ENCODE data around the gene SKIC2.

Gene SKIC2

DNA sequence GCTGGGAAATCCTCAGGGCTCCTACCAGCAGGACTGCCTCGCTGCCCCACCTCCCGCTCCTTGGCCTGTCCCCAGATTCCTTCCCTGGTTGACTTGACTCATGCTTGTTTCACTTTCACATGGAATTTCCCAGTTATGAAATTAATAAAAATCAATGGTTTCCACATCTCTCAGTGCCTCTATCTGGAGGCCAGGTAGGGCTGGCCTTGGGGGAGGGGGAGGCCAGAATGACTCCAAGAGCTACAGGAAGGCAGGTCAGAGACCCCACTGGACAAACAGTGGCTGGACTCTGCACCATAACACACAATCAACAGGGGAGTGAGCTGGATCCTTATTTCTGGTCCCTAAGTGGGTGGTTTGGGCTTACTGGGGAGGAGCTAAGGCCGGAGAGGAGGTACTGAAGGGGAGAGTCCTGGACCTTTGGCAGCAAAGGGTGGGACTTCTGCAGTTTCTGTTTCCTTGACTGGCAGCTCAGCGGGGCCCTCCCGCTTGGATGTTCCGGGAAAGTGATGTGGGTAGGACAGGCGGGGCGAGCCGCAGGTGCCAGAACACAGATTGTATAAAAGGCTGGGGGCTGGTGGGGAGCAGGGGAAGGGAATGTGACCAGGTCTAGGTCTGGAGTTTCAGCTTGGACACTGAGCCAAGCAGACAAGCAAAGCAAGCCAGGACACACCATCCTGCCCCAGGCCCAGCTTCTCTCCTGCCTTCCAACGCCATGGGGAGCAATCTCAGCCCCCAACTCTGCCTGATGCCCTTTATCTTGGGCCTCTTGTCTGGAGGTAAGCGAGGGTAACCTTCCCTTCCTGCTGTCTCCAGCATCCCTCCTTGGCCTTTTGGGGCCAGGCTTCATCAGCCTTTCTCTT, 13.2 kb upstream of the SKIC2 start, which contains the start of gene CFB:
CFB (plus strand) TSS at position 589 of the 863 bp plus-strand sequence; CDS start at position 716, 127 bp downstream.
- DNase-seq (ENCODE audit: low read depth in 2 of 2), result no peak

DNA sequence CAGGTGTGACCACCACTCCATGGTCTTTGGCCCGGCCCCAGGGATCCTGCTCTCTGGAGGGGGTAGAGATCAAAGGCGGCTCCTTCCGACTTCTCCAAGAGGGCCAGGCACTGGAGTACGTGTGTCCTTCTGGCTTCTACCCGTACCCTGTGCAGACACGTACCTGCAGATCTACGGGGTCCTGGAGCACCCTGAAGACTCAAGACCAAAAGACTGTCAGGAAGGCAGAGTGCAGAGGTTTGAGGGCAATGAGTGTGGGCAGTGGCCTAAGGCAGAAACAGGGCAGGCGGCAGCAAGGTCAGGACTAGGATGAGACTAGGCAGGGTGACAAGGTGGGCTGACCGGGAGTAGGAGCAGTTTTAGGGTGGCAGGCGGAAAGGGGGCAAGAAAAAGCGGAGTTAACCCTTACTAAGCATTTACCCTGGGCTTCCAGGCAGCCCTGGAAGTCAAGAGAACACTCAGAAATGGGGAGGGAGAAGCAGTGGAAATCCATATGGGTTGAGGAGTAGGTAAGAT, 12.5 kb upstream of the SKIC2 start:
- no peak for DNase-seq (ENCODE audit: low read depth in 2 of 2)

DNA sequence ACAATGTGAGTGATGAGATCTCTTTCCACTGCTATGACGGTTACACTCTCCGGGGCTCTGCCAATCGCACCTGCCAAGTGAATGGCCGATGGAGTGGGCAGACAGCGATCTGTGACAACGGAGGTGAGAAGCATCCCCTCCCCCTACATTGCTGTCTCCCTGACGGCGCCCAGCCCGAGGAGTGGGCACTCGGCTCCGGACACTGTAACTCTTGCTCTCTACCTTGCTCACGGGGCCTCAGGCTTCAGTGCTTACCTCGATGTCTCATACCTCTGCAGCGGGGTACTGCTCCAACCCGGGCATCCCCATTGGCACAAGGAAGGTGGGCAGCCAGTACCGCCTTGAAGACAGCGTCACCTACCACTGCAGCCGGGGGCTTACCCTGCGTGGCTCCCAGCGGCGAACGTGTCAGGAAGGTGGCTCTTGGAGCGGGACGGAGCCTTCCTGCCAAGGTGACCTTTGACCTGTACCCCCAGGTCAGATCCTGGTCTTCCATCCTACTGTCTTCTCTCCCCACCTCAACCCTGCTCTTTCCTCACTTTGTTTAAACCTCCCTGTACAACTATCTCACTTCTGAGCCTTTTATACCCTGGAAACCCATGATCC, 11.8 kb upstream of the SKIC2 start:
- no peak for DNase-seq (ENCODE audit: low read depth in 2 of 2)

DNA sequence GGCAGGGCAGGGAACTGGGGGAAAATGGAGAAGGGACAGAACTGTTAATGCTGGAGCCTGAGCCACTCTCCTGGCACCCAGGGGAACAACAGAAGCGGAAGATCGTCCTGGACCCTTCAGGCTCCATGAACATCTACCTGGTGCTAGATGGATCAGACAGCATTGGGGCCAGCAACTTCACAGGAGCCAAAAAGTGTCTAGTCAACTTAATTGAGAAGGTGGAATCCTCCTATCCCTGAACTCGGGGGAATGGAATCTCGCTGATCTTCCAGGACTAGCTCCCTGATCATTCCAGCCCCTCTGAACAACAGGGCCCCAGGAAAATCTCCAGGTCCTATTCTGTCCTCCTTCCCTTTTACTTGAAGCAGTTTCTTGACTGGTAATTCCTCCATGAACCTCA, 11.1 kb upstream of the SKIC2 start:
- no peak for DNase-seq (ENCODE audit: low read depth in 2 of 2)

DNA sequence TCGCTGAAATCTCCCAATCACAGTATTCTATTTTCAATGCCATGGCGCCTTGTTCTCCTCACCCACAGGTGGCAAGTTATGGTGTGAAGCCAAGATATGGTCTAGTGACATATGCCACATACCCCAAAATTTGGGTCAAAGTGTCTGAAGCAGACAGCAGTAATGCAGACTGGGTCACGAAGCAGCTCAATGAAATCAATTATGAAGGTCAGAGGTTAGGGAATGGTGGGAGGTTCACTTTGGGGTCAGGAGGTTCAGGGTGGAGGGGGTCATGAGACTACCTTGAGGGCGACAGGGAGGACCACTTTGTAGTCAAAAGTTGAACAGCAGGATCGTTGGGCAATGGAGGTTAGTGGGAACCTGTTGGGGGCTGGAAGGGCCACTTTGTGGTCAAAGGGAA, 10.7 kb upstream of the SKIC2 start:
- no peak for DNase-seq (ENCODE audit: low read depth in 2 of 2)

DNA sequence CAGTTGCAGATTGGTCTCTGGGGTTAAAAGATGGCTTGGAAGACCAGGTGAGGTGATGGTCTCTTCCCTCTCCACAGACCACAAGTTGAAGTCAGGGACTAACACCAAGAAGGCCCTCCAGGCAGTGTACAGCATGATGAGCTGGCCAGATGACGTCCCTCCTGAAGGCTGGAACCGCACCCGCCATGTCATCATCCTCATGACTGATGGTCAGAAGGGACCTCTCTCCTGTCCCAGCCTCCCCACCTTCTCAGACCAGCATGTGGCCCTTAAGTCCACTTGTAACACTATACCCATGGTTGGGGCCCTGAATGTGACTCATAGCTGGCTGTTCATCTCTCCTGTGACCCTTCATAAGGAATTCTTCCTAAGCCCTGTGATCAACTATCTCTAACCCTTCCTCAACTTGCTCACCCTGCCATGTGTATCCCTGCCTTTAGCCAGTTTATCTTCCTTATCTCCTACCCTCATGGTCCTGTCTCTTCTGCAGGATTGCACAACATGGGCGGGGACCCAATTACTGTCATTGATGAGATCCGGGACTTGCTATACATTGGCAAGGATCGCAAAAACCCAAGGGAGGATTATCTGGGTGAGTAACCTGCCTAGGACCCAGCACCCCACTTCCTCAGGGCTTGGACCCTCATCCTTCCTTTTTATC, 10.1 kb upstream of the SKIC2 start:
- DNase-seq (ENCODE audit: low read depth in 2 of 2), result no peak

DNA sequence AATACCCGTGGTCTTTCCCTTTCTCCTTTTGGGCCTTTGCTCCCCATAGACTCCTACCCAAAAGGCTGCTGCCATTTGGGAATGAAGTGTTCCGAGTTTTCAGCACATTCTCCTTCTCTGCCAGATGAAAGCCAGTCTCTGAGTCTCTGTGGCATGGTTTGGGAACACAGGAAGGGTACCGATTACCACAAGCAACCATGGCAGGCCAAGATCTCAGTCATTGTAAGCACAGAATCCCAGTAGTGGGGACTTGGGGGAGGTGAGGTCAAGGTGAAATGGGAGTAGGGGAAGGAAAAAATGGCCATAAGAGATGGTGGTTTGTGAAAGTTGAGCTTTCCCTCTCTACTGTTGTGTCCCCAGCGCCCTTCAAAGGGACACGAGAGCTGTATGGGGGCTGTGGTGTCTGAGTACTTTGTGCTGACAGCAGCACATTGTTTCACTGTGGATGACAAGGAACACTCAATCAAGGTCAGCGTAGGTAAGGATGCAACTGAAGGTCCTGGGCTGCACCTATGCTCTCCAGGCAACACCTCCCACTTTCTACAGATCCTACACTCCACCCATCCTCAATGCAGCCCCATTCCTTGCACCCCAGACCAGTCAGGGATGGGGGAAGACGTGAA, 8.9 kb upstream of the SKIC2 start:
- DNase-seq (ENCODE audit: low read depth in 2 of 2), result no peak

DNA sequence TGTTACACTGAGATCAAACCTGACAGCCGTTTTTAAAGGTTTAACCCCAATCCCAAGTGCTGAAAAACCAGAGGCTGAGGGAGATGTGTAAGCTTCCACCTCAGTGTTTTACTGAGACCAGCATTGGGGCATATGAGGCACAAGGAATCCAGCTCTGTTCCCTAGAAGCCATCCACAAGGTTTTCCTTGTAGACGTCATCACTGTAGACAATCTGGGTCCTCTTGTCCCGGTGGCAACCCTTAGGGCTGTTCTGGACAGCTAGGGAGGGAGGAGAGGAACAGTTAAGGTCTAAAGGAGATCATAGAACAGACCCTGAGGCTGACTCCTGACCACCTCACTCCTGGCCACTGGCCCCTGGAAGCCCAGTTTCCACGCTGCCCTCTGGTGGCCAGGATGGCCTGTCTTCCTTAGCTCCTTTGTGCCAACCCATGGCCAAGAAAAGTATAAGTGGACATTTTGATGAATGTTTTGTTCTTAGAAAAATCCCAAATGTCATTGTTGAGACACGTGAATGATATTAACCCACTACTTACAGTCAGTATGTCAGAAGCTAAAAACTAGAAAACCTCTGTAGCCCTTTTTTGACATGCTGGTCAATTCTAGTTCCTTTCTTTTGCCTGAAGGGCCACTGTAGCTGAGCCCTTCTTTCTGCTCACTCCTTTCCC, 6.7 kb upstream of the SKIC2 start:
- DNase-seq (ENCODE audit: low read depth in 2 of 2), result no peak

DNA sequence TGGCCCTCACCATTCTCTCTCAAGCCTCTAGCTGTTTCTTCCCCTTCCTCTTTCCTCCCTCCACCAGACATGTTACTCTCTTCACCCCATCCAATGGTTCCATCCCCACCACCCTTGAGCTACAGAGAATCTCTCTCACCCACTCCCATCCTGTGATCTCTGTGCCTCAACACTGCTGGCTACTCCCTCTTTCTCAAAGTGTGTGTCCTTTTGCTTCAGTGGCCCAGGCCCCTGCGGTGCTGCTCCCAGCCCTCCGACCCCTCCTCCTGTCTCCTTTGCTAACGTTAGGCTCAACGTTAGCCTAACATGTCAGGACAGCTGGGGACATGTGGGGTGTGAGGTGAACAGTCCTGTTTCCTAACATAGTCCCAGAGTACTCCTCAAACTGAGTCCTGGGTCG, 6.1 kb upstream of the SKIC2 start:
- no peak for DNase-seq (ENCODE audit: low read depth in 2 of 2)

DNA sequence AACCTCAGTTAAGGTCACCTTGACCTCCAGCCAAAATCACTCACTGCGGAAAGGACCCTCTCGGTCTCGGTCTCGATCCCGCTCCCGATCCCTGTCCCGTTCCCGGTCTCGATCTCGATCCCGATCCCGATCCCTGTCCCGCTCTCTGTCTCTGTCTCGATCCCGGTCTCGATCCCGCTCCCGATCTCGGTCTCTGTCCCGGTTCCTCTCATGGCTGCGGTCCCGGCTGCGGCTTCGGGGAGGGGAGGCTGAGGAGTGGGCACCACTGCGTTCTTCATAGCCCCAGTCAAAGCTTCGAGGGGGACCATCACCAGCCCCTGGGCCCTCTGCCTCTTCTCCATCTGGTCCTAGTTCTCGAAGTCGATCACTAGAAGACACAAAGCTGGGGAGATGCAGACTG, 4.5 kb upstream of the SKIC2 start:
- no peak for DNase-seq (ENCODE audit: low read depth in 2 of 2)

DNA sequence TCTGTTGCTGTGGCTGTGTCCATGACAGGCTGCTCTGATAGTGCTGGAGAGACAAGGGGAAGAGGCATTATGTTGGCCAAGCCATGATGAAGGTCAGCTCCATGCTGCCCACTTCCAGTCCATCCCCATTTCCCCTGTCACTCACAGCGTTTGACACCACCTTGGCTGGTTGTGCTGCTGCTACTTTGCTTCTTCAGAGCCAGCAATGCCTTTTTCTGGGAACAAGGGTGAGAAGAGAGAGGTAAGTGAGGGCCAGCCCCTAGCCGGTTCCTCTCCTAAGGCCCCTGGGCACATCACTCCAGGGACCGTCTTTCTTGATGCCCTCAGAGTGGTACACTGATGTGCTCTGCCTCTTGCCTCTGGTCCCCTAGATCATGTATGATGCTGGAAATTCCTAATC, 2.2 kb upstream of the SKIC2 start:
- DNase-seq (ENCODE audit: low read depth in 2 of 2), result no peak

DNA sequence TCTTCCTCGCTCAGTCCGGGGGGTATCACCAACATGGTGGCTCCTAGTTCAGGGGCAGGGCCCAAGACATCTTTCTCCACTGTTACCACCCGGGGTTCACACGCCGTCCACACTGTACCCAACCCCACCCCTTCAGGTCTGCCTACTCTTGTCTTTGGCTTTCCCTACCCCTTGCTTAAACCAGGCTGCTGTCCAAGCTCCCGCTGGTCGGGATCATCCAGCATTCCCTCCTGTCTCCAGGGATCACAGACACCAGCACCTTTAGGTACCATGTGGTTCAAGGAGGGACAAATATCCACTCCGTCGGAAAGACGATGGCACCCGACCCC, 599 bp upstream of the SKIC2 start:
- DNase-seq (ENCODE audit: low read depth in 2 of 2), result no peak

DNA sequence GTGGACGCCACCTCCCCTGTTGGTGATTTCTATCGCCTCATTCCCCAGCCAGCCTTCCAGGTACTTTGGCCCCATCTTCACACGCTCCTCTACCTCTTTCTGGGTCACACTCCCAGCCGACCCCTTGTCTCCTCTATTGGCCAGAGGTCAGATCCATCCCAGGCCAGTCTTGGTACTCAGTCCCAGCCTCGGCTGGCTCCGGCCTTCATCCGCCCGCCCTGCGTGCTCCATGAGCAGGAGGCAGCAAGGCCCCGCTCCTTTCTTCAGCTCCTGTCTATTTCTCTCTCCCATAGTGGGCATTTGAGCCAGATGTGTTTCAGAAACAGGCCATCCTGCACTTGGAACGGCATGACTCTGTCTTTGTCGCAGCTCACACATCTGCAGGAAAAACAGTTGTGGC, 2.6 kb downstream of the SKIC2 start:
- no peak for DNase-seq (ENCODE audit: low read depth in 2 of 2)

DNA sequence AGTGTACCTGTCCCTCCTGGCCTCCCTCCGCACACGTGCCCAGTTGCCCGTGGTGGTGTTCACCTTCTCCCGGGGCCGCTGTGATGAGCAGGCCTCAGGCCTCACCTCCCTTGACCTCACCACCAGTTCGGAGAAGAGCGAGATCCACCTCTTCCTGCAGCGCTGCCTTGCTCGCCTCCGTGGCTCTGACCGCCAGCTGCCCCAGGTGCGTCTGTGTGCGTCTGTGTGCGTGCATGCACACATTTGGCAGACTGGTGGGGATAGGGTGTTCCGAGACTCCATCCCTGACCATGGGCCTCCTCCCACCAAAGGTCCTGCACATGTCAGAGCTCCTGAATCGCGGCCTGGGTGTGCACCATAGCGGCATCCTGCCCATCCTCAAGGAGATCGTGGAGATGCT, 4.9 kb downstream of the SKIC2 start:
- DNase-seq (ENCODE audit: low read depth in 2 of 2), result no peak

DNA sequence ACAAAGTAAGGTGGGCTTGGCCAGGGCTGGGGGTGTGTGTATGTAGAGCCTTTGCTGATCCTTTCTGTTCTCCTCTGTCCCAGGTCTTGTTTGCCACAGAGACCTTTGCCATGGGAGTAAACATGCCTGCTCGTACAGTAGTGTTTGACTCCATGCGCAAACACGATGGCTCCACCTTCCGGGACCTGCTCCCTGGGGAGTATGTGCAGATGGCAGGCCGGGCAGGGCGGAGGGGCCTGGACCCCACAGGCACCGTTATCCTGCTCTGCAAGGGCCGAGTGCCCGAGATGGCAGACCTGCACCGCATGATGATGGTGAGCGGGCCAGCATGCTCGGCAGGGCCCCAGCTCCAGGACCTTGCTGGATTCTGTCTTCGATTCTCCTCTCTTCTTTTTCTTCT, 6.7 kb downstream of the SKIC2 start:
- no peak for DNase-seq (ENCODE audit: low read depth in 2 of 2)

DNA sequence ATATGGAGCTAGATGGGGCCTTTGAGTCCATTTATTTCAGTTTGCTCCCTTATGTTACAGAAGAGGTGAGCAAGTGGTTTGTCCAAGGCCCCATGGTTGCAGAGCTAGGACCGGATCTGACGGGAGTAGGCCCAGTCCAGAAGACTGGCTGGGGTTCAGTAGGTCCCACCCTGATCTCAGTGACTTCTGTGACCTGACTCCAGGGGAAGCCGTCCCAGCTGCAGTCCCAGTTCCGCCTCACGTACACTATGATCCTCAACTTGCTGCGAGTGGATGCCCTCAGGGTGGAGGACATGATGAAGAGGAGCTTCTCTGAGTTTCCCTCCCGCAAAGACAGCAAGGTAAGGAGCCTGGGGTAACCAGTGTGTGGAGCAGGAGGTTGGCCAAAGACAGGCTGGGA, 7.5 kb downstream of the SKIC2 start:
- no peak for DNase-seq (ENCODE audit: low read depth in 2 of 2)

DNA sequence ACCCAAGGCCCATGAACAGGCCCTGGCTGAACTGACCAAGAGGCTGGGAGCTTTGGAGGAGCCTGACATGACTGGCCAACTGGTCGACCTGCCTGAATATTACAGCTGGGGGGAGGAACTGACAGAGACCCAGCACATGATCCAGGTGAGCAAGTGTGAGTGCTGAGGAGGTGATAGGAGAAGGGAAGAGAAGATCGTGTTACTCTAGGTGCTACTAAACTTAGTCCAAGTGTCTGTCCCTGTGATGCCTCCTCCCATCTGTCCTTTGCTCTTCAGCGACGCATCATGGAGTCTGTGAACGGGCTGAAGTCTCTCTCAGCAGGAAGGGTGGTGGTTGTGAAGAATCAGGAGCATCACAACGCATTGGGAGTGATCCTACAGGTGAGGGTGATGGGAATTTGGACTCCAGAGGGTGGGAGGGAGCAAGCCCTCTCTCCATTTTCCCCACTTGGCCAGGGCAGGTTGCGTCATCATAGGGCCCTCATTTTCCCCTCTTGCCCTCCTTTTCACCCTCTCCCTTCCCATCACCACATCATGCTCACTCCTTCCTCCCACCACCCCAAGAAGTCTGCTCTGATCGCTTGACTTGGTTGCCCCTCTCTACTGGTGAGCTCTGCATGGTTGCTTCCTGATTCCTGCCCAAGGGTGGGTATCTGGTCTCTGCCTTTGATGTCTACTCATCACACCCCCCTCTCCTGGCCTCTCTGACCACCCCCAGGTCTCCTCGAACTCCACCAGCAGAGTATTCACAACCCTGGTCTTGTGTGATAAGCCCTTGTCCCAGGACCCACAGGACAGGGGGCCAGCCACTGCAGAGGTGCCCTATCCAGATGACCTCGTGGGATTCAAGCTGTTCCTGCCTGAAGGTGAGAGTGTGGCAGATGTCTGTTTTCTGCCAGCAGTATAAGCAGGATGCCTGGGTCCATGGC, 8.3 kb downstream of the SKIC2 start:
- no peak for DNase-seq (ENCODE audit: low read depth in 2 of 2)

DNA sequence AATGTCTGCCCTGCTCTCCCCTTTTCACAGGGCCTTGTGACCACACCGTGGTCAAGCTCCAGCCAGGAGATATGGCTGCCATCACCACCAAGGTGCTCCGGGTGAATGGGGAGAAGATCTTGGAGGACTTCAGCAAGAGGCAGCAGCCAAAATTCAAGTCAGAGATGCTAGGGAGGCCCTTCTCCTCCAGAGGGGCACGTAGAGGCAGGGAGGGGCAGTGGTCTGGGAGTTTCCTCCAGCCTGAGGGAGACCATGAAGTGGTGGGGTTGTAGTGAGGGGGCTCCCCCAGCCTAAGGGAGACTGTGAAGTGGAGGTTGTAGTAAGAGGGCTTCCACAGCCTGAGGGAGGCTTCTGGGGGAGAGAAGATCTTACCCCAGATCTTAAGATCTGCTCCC, 8.9 kb downstream of the SKIC2 start:
- no peak for DNase-seq (ENCODE audit: low read depth in 2 of 2)

DNA sequence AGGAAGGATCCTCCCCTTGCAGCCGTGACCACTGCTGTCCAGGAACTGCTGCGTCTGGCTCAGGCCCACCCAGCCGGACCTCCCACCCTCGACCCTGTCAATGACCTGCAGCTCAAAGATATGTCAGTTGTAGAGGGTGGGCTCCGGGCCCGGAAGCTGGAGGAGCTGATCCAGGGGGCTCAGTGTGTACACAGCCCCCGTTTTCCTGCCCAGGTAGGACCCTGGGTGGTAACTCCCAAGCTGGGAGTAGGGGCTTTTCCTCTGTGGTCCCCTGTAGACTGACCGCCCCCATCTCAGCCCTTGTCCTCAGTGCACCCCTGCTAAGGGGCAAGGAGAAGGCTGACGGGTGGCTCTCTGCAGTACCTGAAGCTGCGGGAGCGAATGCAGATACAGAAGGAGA, 9.4 kb downstream of the SKIC2 start:
- no peak for DNase-seq (ENCODE audit: low read depth in 2 of 2)

DNA sequence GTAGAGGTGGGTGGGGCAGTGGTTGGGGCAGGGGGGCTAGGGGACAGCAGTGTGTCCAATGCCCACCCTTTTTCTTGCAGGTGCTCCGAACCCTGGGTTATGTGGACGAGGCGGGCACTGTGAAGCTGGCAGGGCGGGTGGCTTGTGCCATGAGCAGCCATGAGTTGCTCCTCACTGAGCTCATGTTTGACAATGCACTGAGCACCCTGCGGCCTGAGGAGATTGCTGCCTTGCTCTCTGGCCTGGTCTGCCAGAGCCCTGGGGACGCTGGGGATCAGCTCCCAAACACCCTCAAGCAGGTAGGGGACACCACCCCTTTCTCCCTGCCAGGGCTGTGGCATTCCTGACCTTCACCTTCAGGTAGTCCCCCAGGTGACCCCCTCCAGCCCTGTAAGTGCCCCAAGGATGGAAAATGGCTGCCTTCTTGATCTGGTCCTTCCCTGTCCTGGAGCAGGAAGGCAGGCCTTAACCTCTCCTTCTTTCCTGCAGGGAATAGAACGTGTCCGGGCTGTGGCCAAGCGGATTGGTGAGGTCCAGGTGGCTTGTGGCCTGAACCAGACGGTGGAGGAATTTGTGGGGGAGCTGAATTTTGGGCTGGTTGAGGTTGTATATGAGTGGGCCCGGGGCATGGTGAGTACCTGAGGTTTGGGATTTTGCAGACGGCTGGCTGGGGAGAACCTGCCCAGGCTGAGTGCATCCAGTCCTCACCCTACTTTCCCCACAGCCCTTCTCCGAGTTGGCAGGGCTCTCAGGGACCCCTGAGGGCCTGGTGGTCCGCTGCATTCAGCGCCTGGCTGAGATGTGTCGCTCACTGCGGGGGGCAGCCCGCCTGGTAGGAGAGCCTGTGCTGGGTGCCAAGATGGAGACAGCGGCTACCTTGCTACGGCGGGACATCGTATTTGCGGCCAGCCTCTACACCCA, 10.1 kb downstream of the SKIC2 start:
- DNase-seq (ENCODE audit: low read depth in 2 of 2), result no peak

Data from activated CD8-positive, alpha-beta memory T cell treated with anti-CD3 and anti-CD28 coated beads for 4 hours (primary cell).